AG09319 (cell line): ENCODE data around the gene COG8.
"Not testable (repeated sequence)": the region's sequence is repeated elsewhere in the genome, so short reads cannot be mapped to it uniquely, and the experiment has no call there.

ENCODE experiments used
- DNase-seq: peaks from one replicate; pipeline ENCODE4 v3.0.0-alpha.2; 2010; ENCODE audit warnings: low read depth; ENCODE audit errors: extremely low read depth
- CTCF ChIP-seq: IDR thresholded peaks from 2 replicates; pipeline ENCODE4 v1.5.1; 2011; ENCODE audit warnings: low read depth, mild to moderate bottlenecking, inconsistent platforms, low read length, moderate library complexity

COG8 gene

GRCh38 chr16:69301861-69302260 is 37.5 kb downstream of the COG8 start:
- no peak for TF ChIP-seq CTCF
- DNase-seq, result no peak

- no peak for TF ChIP-seq CTCF
- no peak for DNase-seq
These were observed 38.2 kb downstream of the COG8 start for GRCh38 chr16:69301187-69301586.

- DNase-seq, result no peak
- TF ChIP-seq CTCF, result no peak
These were observed 41.1 kb downstream of the COG8 start for GRCh38 chr16:69298261-69298660.

GRCh38 chr16:69296771-69297170 is 42.6 kb downstream of the COG8 start:
- DNase-seq, result not testable (repeated sequence)

- TF ChIP-seq CTCF, result no peak
- no peak for DNase-seq
These were observed 45.3 kb downstream of the COG8 start for GRCh38 chr16:69294051-69294450.

GRCh38 chr16:69293401-69293800 is 46.0 kb downstream of the COG8 start:
- DNase-seq, result no peak
- TF ChIP-seq CTCF, result no peak

GRCh38 chr16:69291657-69292056 is 47.7 kb downstream of the COG8 start:
- not testable (repeated sequence) for DNase-seq

- DNase-seq, result peak; percentile 35
- TF ChIP-seq CTCF, result peak; percentile 39
These were observed 52.2 kb downstream of the COG8 start for GRCh38 chr16:69286941-69287713.
